ENCODE results near the gene LMOD2.

DNA sequence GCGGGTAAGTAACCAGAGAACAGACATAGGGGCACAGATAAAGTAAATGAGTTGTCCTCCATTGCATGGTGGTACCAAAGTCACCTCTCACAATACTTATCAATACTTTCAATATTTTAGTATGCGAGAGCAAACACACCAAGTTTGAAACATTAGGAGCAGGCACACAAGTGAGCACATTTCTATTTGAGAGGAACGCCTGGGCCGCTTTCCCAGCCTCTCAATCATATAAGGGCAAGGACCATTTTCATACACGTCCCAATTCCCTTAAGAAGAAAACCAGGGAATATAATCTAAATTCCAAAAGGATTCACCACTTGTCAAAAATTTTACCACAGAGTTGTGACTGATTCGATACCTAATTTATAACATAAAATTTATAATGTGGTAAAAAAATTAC is 7.5 kb downstream of the LMOD2 start:
- TF ChIP-seq, protein P1, sequence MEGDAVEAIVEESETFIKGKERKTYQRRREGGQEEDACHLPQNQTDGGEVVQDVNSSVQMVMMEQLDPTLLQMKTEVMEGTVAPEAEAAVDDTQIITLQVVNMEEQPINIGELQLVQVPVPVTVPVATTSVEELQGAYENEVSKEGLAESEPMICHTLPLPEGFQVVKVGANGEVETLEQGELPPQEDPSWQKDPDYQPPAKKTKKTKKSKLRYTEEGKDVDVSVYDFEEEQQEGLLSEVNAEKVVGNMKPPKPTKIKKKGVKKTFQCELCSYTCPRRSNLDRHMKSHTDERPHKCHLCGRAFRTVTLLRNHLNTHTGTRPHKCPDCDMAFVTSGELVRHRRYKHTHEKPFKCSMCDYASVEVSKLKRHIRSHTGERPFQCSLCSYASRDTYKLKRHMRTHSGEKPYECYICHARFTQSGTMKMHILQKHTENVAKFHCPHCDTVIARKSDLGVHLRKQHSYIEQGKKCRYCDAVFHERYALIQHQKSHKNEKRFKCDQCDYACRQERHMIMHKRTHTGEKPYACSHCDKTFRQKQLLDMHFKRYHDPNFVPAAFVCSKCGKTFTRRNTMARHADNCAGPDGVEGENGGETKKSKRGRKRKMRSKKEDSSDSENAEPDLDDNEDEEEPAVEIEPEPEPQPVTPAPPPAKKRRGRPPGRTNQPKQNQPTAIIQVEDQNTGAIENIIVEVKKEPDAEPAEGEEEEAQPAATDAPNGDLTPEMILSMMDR (IDR thresholded peaks at IDR 0.05; ENCODE audit: low read depth, low read length), result no peak
- no peak for TF ChIP-seq EZH2phosphoT487 (IDR thresholded peaks at IDR 0.05; ENCODE audit: low read depth)

All from OCI-LY3 (cell line).